Measurements from ENCODE around the gene PGP. TPM values are rescaled to one million over a fixed set of nuclear protein-coding genes. Genes with fewer than 3 reads are reported as not detected.

The PGP gene
- total and polyA plus RNA-seq, 2 of the 4 experiments (the other 2 are of a cell fraction), result 4.1 to 9.4 TPM

- no peak overlapping the region for H2BK15ac ChIP-seq (ENCODE audit: low read depth, low read length)
- no peaks in the 10 kb centered on the region for H3K4me1 ChIP-seq (ENCODE audit: control insufficient read depth, insufficient read depth, low read length)
- H4K5ac ChIP-seq (ENCODE audit: low read depth, low read length), result no peak overlapping the region
- H3K27me3 ChIP-seq (ENCODE audit: control insufficient read depth, insufficient read depth, low read length), result peaks cover 19% of the 10 kb centered on the region
- ATAC-seq (ENCODE audit: low read depth) (no peak), DNase-seq (no peak)
- no peaks in the 10 kb centered on the region for H3K79me1 ChIP-seq (ENCODE audit: low read depth in 1 of 2, low read length in 2 of 2)
- H3K4ac ChIP-seq (ENCODE audit: low read depth, low read length), result no peak overlapping the region
- H3K56ac ChIP-seq (ENCODE audit: extremely low read depth, insufficient read depth, low read length), result no peak overlapping the region
- no peak overlapping the region for H2BK20ac ChIP-seq (ENCODE audit: low read depth, low read length)
- H3K4me3 ChIP-seq (ENCODE audit: insufficient read depth, low read depth, low read length), result no peak overlapping the region
- H3K23ac ChIP-seq (ENCODE audit: low read depth, low read length), result no peak overlapping the region
- no peak overlapping the region for H2AK9ac ChIP-seq (replicated peaks; ENCODE audit: low read depth, low read length, poor library complexity)
- POLR2A ChIA-PET (ENCODE audit: unreplicated experiment), result no interaction called here
- no peak overlapping the region for H3K27ac ChIP-seq (ENCODE audit: insufficient read depth, low read length)
- H4K20me1 ChIP-seq (ENCODE audit: insufficient read depth, low read length), result no peaks in the 10 kb centered on the region
- no peaks in the 10 kb centered on the region for H3K9me1 ChIP-seq (ENCODE audit: insufficient read depth, low read length)
- H2AFZ ChIP-seq (replicated peaks; ENCODE audit: low read length, poor library complexity), result no peak overlapping the region
- no peak overlapping the region for H2AK5ac ChIP-seq (ENCODE audit: low read depth, low read length)
- intact Hi-C loops (cut with micrococcal nuclease), result no loop called here
- H3K4me2 ChIP-seq (ENCODE audit: low read depth, low read length), result no peak overlapping the region
- in situ Hi-C loops (cut with MboI; ENCODE audit: low sequenced_read_pairs), result no loop called here
- H3K9me3 ChIP-seq (ENCODE audit: control insufficient read depth, insufficient read depth, low read length), result no peaks in the 10 kb centered on the region
- H3K18ac ChIP-seq (ENCODE audit: low read depth, low read length), result no peak overlapping the region
- no peak overlapping the region for H2BK5ac ChIP-seq (ENCODE audit: low read depth, low read length, poor library complexity, severe bottlenecking)
- no peaks in the 10 kb centered on the region for H3K36me3 ChIP-seq (ENCODE audit: control insufficient read depth, insufficient read depth, low read length)
- WGBS, 2 experiments (ENCODE audit: extremely low coverage in 2 of 2, insufficient read length in 1 of 2), result 72% methylated on average over 4 of the region's 24 CpGs; no CpG with 5 or more reads in 1 of the 2 experiments
- H4K8ac ChIP-seq (ENCODE audit: low read depth in 2 of 2, low read length in 2 of 2), result no peak overlapping the region
- no TSS peak for BruUV-seq (replicated peaks)
- no peak overlapping the region for H4K91ac ChIP-seq (ENCODE audit: insufficient read depth, low read depth, low read length)
- no peak overlapping the region for H2BK120ac ChIP-seq (ENCODE audit: low read depth, low read length)
- CTCF ChIA-PET, result no interaction called here
- no peak overlapping the region for H3K9ac ChIP-seq (ENCODE audit: low read depth, low read length)
- dilution Hi-C loops (cut with HindIII; ENCODE audit: low sequenced_read_pairs, unreplicated experiment), result no loop called here
- no peak overlapping the region for H3K14ac ChIP-seq (replicated peaks; ENCODE audit: low read depth, low read length)
- no peak for TF ChIP-seq MAFK (IDR thresholded peaks at IDR 0.05; ENCODE audit: low read depth, low read length)
- no peak for TF ChIP-seq USF2 (IDR thresholded peaks at IDR 0.05; ENCODE audit: low read depth, low read length)
- no peak for TF ChIP-seq ELK1 (IDR thresholded peaks at IDR 0.05; ENCODE audit: borderline replicate concordance, low read depth, low read length)
- TF ChIP-seq MXI1 (IDR thresholded peaks at IDR 0.05; ENCODE audit: borderline replicate concordance, low read depth, low read length), result no peak
- no peak for TF ChIP-seq CEBPB (IDR thresholded peaks at IDR 0.05; ENCODE audit: low read depth, low read length)
- TF ChIP-seq SMC3 (IDR thresholded peaks at IDR 0.05; ENCODE audit: low read depth, low read length), result no peak
- TF ChIP-seq NFE2L2 (IDR thresholded peaks at IDR 0.05; ENCODE audit: low read depth, low read length), result no peak
Observed at GRCh38 chr16:2190002-2190658, 24.5 kb downstream of the PGP start.
